ENCODE data around the gene TRPM8.

DNA sequence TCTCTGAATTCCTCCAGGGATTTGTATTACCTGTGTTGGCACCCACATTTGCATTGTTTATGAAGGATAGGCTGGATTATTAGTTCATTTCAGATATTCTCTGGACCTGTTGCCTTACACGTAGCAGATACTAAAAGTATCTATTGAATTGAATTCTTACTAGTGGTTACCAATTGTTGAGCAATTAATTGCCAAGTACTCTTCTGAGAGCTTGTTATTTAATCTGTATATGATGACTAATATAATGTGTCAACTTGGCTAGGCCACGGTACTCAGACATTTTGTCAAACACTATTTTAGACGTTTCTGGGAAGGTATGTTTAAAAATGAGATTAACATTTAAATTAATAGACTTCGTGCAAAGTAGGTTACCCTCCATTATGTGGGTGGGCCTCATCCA, 130.9 kb downstream of the TRPM8 start:
- TF ChIP-seq, protein P1, sequence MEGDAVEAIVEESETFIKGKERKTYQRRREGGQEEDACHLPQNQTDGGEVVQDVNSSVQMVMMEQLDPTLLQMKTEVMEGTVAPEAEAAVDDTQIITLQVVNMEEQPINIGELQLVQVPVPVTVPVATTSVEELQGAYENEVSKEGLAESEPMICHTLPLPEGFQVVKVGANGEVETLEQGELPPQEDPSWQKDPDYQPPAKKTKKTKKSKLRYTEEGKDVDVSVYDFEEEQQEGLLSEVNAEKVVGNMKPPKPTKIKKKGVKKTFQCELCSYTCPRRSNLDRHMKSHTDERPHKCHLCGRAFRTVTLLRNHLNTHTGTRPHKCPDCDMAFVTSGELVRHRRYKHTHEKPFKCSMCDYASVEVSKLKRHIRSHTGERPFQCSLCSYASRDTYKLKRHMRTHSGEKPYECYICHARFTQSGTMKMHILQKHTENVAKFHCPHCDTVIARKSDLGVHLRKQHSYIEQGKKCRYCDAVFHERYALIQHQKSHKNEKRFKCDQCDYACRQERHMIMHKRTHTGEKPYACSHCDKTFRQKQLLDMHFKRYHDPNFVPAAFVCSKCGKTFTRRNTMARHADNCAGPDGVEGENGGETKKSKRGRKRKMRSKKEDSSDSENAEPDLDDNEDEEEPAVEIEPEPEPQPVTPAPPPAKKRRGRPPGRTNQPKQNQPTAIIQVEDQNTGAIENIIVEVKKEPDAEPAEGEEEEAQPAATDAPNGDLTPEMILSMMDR (IDR thresholded peaks at IDR 0.05 in 4 of 5, conservative IDR thresholded peaks at IDR 0.05 in 1 of 5): no peak
- no peak for TF ChIP-seq POLR2A (IDR thresholded peaks at IDR 0.05)
